Progenitor cell of endocrine pancreas (in vitro differentiated cells): ENCODE data around the gene HTR6. TPM values are rescaled to one million over a fixed set of nuclear protein-coding genes. Genes with fewer than 3 reads are reported as not detected.

Source experiments
- DNase-seq: peaks from one replicate; pipeline ENCODE4 v3.0.0; 2021; ENCODE audit warnings: low spot score; ENCODE audit not compliant: unreplicated experiment
- H3K27ac Mint-ChIP-seq: 2 replicates; pipeline ENCODE4 v1.8.0; 2021; ENCODE audit warnings: mild to moderate bottlenecking, moderate library complexity, mixed read lengths
- H3K27me3 Mint-ChIP-seq: 2 replicates; pipeline ENCODE4 v1.8.0; 2021; ENCODE audit warnings: mixed read lengths
- H3K36me3 Mint-ChIP-seq: 2 replicates; pipeline ENCODE4 v1.8.0; 2022; ENCODE audit warnings: mixed read lengths; ENCODE audit not compliant: insufficient read depth
- H3K4me1 Mint-ChIP-seq: 2 replicates; pipeline ENCODE4 v1.8.0; 2021; ENCODE audit warnings: low read depth, mixed read lengths
- H3K4me3 Mint-ChIP-seq: 2 replicates; pipeline ENCODE4 v1.8.0; 2021; ENCODE audit warnings: low read depth, mild to moderate bottlenecking, moderate library complexity, mixed read lengths
- H3K9me3 Mint-ChIP-seq: 2 replicates; pipeline ENCODE4 v1.8.0; 2021; ENCODE audit warnings: low read depth, mixed read lengths
- total RNA-seq: library from RNA; stranded (reverse); gene quantifications from 2 replicates; pipeline ENCODE4 v1.2.1, GENCODE V29; 2021
- TF ChIP-seq, protein P1 (sequence below): fragments of 200-600 bp; sonication (generic); IDR thresholded peaks from one replicate; pipeline ENCODE4 v1.5.0; 2021; ENCODE audit warnings: antibody characterized with exemption, mild to moderate bottlenecking; ENCODE audit not compliant: unreplicated experiment

HTR6 gene
- total RNA-seq, 1 donor from 2014 or later = not detected

- no peak for DNase-seq
- Mint-ChIP-seq H3K9me3 (no peaks in the 10 kb centered on the region), H3K4me3 (no peak overlapping the region), H3K27ac (no peak overlapping the region), H3K4me1 (no peaks in the 10 kb centered on the region), H3K36me3 (no peaks in the 10 kb centered on the region), H3K27me3 (peaks cover 32% of the 10 kb centered on the region)
- TF ChIP-seq, protein P1, sequence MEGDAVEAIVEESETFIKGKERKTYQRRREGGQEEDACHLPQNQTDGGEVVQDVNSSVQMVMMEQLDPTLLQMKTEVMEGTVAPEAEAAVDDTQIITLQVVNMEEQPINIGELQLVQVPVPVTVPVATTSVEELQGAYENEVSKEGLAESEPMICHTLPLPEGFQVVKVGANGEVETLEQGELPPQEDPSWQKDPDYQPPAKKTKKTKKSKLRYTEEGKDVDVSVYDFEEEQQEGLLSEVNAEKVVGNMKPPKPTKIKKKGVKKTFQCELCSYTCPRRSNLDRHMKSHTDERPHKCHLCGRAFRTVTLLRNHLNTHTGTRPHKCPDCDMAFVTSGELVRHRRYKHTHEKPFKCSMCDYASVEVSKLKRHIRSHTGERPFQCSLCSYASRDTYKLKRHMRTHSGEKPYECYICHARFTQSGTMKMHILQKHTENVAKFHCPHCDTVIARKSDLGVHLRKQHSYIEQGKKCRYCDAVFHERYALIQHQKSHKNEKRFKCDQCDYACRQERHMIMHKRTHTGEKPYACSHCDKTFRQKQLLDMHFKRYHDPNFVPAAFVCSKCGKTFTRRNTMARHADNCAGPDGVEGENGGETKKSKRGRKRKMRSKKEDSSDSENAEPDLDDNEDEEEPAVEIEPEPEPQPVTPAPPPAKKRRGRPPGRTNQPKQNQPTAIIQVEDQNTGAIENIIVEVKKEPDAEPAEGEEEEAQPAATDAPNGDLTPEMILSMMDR = no peak
Measured at GRCh38 chr1:19678931-19679453, 14.3 kb downstream of the HTR6 start.

- Mint-ChIP-seq H3K36me3 (no peaks in the 10 kb centered on the region), H3K27ac (no peak overlapping the region), H3K4me3 (no peak overlapping the region), H3K9me3 (no peaks in the 10 kb centered on the region), H3K4me1 (no peaks in the 10 kb centered on the region), H3K27me3 (peaks cover 30% of the 10 kb centered on the region)
- TF ChIP-seq, protein P1 = no peak
- DNase-seq = no peak
Measured at GRCh38 chr1:19679691-19680090, 15.0 kb downstream of the HTR6 start.

- Mint-ChIP-seq H3K27ac (no peak overlapping the region), H3K9me3 (no peaks in the 10 kb centered on the region), H3K36me3 (no peaks in the 10 kb centered on the region), H3K4me1 (no peaks in the 10 kb centered on the region), H3K4me3 (no peak overlapping the region), H3K27me3 (peaks cover 22% of the 10 kb centered on the region)
- TF ChIP-seq, protein P1 = no peak
- DNase-seq = no peak
Measured at GRCh38 chr1:19680644-19681043, 16.0 kb downstream of the HTR6 start.

GRCh38 chr1:19682257-19682656 is 17.6 kb downstream of the HTR6 start:
- peaks cover 6% of the 10 kb centered on the region for H3K27me3 Mint-ChIP-seq
- TF ChIP-seq, protein P1 = no peak
- no peak overlapping the region for H3K4me3 Mint-ChIP-seq
- DNase-seq = no peak
- H3K4me1 Mint-ChIP-seq = no peaks in the 10 kb centered on the region
- no peaks in the 10 kb centered on the region for H3K9me3 Mint-ChIP-seq
- no peak overlapping the region for H3K27ac Mint-ChIP-seq
- H3K36me3 Mint-ChIP-seq = peaks cover 2% of the 10 kb centered on the region

DNA sequence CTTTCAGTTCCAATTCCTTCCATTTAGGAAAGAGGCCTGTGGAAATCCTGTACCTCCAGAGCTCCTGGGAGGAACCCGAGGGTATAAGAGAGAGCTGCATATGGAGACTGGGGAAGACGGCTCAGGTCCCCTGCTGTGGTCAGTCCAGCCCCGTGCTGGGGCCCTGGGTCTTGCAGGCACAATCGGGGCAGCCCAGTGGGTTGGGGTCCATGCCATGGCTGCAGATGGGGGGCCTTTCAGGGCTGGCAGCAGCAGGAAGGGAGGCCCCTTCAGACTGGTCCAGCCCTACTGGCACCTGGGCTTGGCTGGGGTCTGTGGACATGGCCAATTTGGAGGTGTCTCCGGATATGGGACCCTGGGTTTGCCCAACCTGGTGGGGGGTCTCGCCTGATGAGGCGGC is 18.2 kb downstream of the HTR6 start:
- H3K9me3 Mint-ChIP-seq = no peaks in the 10 kb centered on the region
- TF ChIP-seq, protein P1 = no peak
- DNase-seq = no peak
- no peak overlapping the region for H3K4me3 Mint-ChIP-seq
- no peaks in the 10 kb centered on the region for H3K4me1 Mint-ChIP-seq
- peaks cover 2% of the 10 kb centered on the region for H3K36me3 Mint-ChIP-seq
- H3K27me3 Mint-ChIP-seq = peaks cover 3% of the 10 kb centered on the region
- no peak overlapping the region for H3K27ac Mint-ChIP-seq
